Measurements from ENCODE around the gene LRRC36. TPM values are rescaled to one million over a fixed set of nuclear protein-coding genes. Genes with fewer than 3 reads are reported as not detected.
"Not testable (repeated sequence)": the region's sequence is repeated elsewhere in the genome, so short reads cannot be mapped to it uniquely, and the experiment has no call there.

LRRC36 gene
- total and polyA plus RNA-seq, 2 experiments from 2014 or later: 1.2 TPM; not detected in 1

GRCh38 chr16:67370661-67371060 is 44.0 kb downstream of the LRRC36 start:
- Mint-ChIP-seq H3K27me3 (ENCODE audit: insufficient read depth, low read depth, poor library complexity) (no peaks in the 10 kb centered on the region), H3K9me3 (no peaks in the 10 kb centered on the region), H3K4me1 (no peaks in the 10 kb centered on the region), H3K4me3 (no peak overlapping the region), H3K36me3 (ENCODE audit: low read depth) (no peaks in the 10 kb centered on the region), H3K27ac (no peak overlapping the region)
- ATAC-seq (no peak), DNase-seq (ENCODE audit: low spot score) (no peak)
- Histone ChIP-seq H3K27ac (ENCODE audit: low read depth) (no peak overlapping the region), H3K79me2 (replicated peaks; ENCODE audit: insufficient read depth) (no peaks in the 10 kb centered on the region), H3K4me2 (no peak overlapping the region), H3F3A (replicated peaks; ENCODE audit: low read depth) (no peaks in the 10 kb centered on the region), H4K20me1 (replicated peaks; ENCODE audit: insufficient read depth) (no peaks in the 10 kb centered on the region), H3K9me2 (ENCODE audit: insufficient read depth) (peaks cover 2% of the 10 kb centered on the region; the same call in 1 of the 2 replicates), H3K4me1 (ENCODE audit: insufficient read depth) (no peaks in the 10 kb centered on the region), H2AFZ (no peak overlapping the region), H3K4me3 (no peak overlapping the region), H3K27me3 (ENCODE audit: insufficient read depth) (peaks cover 18% of the 10 kb centered on the region; the same call in 1 of the 2 replicates), H3K36me3 (ENCODE audit: insufficient read depth) (no peaks in the 10 kb centered on the region)
- TF ChIP-seq EZH2phosphoT487 (IDR thresholded peaks at IDR 0.05; ENCODE audit: unreplicated experiment) (no peak), NANOG (IDR thresholded peaks at IDR 0.05; ENCODE audit: borderline replicate concordance) (no peak), CREB1 (CRISPR knock-in tag; IDR thresholded peaks at IDR 0.05; ENCODE audit: low read depth) (no peak), ETS1 (IDR thresholded peaks at IDR 0.05) (no peak), CTCF (conservative IDR thresholded peaks at IDR 0.05; ENCODE audit: low read depth in 2 of 2) (no peak)

- H3K9me3 Mint-ChIP-seq: no peaks in the 10 kb centered on the region
- H3K27ac Mint-ChIP-seq: no peak overlapping the region
- peaks cover 13% of the 10 kb centered on the region; the same call in 1 of the 2 replicates for H3K27me3 ChIP-seq (ENCODE audit: insufficient read depth)
- no peaks in the 10 kb centered on the region for H3K36me3 ChIP-seq (ENCODE audit: insufficient read depth)
- no peaks in the 10 kb centered on the region for H3F3A ChIP-seq (replicated peaks; ENCODE audit: low read depth)
- H3K9me2 ChIP-seq (ENCODE audit: insufficient read depth): peaks cover 2% of the 10 kb centered on the region; the same call in 1 of the 2 replicates
- H3K4me3 ChIP-seq: no peak overlapping the region
- no peak overlapping the region for H3K27ac ChIP-seq (ENCODE audit: low read depth)
- H3K4me2 ChIP-seq: no peak overlapping the region
- H3K36me3 Mint-ChIP-seq (ENCODE audit: low read depth): no peaks in the 10 kb centered on the region
- DNase-seq (ENCODE audit: low spot score): peak; percentile 47
- TF ChIP-seq CTCF (conservative IDR thresholded peaks at IDR 0.05; ENCODE audit: low read depth in 2 of 2) (peak; percentile 51 to 66), STAT1 (IDR thresholded peaks at IDR 0.05; ENCODE audit: unreplicated experiment) (no peak)
- H3K79me2 ChIP-seq (replicated peaks; ENCODE audit: insufficient read depth): no peaks in the 10 kb centered on the region
- no peaks in the 10 kb centered on the region for H3K4me1 Mint-ChIP-seq
- no peak overlapping the region for H3K4me3 Mint-ChIP-seq
- H3K4me1 ChIP-seq (ENCODE audit: insufficient read depth): no peaks in the 10 kb centered on the region
- H3K27me3 Mint-ChIP-seq (ENCODE audit: insufficient read depth, low read depth, poor library complexity): no peaks in the 10 kb centered on the region
- H4K20me1 ChIP-seq (replicated peaks; ENCODE audit: insufficient read depth): no peaks in the 10 kb centered on the region
- H2AFZ ChIP-seq: no peak overlapping the region
- no peak for ATAC-seq
These were observed 46.0 kb downstream of the LRRC36 start for GRCh38 chr16:67372664-67373063.

GRCh38 chr16:67376012-67376411 is 49.4 kb downstream of the LRRC36 start:
- not testable (repeated sequence) for H3K79me2 ChIP-seq (replicated peaks; ENCODE audit: insufficient read depth); H3K27me3 ChIP-seq (ENCODE audit: insufficient read depth); H3K4me1 Mint-ChIP-seq; H3K27me3 Mint-ChIP-seq (ENCODE audit: insufficient read depth, low read depth, poor library complexity); H3F3A ChIP-seq (replicated peaks; ENCODE audit: low read depth); H3K9me3 Mint-ChIP-seq; H3K36me3 ChIP-seq (ENCODE audit: insufficient read depth); H3K4me2 ChIP-seq; DNase-seq (ENCODE audit: low spot score); H3K4me3 ChIP-seq; ATAC-seq; H3K4me3 Mint-ChIP-seq; H3K27ac ChIP-seq (ENCODE audit: low read depth); H3K9me2 ChIP-seq (ENCODE audit: insufficient read depth); H4K20me1 ChIP-seq (replicated peaks; ENCODE audit: insufficient read depth); H3K4me1 ChIP-seq (ENCODE audit: insufficient read depth); H3K36me3 Mint-ChIP-seq (ENCODE audit: low read depth); H3K27ac Mint-ChIP-seq; H2AFZ ChIP-seq
